ENCODE measurements around the gene SYT17.

DNA sequence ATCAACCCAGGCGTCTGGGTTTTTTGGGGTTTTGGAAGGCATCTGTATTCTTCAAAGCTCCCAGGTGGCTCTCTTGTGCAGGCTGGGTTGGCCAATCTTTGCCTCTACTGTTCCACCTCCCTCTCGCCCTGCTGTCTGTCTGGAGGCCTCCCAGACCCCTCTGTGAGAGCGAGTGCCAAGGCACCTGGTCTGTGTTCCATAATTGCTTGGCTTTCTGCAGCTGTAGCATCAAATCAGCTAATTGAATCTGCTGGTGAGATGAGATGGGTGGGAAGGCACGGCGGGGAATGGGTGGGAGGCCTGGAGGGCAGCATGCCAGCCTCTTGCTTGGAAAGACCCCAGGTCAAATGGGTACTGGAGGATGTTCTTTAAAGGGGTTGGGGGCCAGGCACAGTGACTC lies 64.9 kb downstream of the SYT17 start:
- TF ChIP-seq POU6F1 (CRISPR knock-in tag; IDR thresholded peaks at IDR 0.05; ENCODE audit: borderline replicate concordance, low read depth) (no peak), ZFP30 (CRISPR knock-in tag; IDR thresholded peaks at IDR 0.05) (no peak), PATZ1 (CRISPR knock-in tag; IDR thresholded peaks at IDR 0.05; ENCODE audit: borderline replicate concordance) (no peak), BACH2 (CRISPR knock-in tag; IDR thresholded peaks at IDR 0.05; ENCODE audit: borderline replicate concordance) (no peak)
